Retinal pigment epithelial cell (primary cell): ENCODE measurements around the gene CAMKK2.

Experiments used
- DNase-seq: peaks from one replicate; pipeline ENCODE4 v3.0.0-alpha.2; 2010; ENCODE audit warnings: low read depth
- H3K4me3 ChIP-seq: 2 replicates; pipeline ENCODE4 v1.5.1; 2011; ENCODE audit warnings: mild to moderate bottlenecking, low read length, control low read depth, moderate library complexity
- CTCF ChIP-seq: conservative IDR thresholded peaks from 2 replicates; pipeline ENCODE4 v1.5.1; 2011; ENCODE audit warnings: low read depth, low read length, control low read depth, inconsistent platforms

The CAMKK2 gene

DNA sequence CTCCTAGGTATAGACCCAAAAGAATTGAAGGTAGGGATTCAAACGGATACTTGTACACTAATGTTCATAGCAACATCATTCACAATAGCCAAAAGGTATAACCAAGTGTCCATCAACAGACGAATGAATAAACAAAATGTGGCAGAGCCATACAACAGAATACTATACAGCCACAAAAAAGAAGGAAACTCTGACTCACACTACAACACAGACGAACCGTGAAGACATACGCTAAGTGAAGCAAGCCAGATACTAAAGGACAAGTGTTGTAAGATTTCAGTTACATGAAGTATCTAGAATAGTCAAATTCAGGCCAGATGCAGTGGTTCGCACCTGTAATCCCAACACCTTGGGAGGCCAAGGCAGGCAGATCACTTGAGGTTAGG, 19.1 kb downstream of the CAMKK2 start:
- H3K4me3 ChIP-seq: no peak overlapping the region
- TF ChIP-seq CTCF: no peak
- no peak for DNase-seq

DNA sequence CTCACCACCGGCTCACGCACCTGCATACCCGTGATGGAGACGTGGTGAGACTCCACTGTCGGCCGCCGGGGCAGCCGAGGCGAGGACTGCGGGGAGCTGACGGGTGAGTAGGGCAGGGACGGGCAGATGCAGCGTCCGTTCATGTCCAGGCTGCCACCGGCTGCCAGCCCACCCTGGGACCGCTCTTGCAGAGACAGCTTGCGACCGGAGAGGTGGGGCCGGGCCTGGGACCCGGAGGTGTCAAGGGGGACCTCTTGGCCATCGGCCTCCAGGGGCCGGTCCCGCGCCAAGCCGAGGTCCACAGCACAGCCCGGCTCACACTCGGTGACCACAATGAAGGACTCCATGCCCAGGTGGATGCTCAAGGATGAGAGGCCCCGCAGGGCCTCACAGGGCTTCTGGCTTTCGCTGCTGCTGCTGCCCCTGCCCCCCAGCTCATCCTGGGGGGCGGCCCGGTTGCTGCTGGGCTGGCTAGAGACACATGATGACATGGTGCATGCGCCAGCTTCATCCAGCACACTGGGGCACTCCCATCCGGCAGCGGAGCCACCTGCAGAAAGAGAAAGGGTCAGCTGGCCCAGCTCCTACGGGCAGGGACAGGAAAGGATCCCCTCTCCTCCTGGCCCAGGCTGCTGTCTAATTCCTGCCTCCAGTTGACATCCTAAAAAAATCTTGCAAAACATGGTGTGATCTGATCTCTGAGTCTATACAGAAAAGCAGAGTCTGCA, 22.3 kb downstream of the CAMKK2 start:
- no peak for TF ChIP-seq CTCF
- DNase-seq: no peak

GRCh38 chr12:121273364-121273896, 23.1 kb downstream of the CAMKK2 start:
- TF ChIP-seq CTCF: no peak
- no peak for DNase-seq
- no peak overlapping the region for H3K4me3 ChIP-seq

More for the DNA sequence above, 22.3 kb downstream of the CAMKK2 start:
- no peak overlapping the region for H3K4me3 ChIP-seq

- no peak overlapping the region for H3K4me3 ChIP-seq
- no peak for DNase-seq
- no peak for TF ChIP-seq CTCF
Measured at GRCh38 chr12:121267822-121268221, 28.7 kb downstream of the CAMKK2 start.

DNA sequence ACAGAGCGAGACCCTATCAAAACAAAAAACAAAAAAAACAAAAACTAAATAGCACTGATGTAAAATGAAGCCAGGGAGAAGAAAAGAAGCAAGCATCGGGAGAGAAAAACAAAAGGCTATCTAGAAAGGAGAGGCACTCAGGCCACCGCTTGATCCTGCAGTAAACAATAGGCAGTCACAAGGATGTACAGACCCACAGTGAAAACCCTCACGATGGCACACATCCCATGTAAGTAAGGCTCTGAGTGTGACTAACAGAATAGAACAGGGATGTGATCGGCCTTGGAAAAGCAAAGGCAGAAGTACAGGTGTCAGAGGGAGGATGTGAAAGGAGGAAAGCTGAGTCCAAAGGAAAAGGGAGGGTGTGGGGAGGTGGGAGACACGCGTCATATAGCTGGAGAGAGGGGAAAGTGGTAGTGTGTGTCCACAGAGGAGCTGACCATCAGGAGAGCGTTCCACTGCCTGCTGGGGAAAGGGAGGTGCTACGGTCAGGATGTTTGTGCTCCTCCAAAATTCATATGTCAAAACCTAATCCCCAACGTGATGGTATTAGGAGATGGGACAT, 31.5 kb downstream of the CAMKK2 start:
- no peak for DNase-seq
- TF ChIP-seq CTCF: no peak
- H3K4me3 ChIP-seq: no peak overlapping the region

DNA sequence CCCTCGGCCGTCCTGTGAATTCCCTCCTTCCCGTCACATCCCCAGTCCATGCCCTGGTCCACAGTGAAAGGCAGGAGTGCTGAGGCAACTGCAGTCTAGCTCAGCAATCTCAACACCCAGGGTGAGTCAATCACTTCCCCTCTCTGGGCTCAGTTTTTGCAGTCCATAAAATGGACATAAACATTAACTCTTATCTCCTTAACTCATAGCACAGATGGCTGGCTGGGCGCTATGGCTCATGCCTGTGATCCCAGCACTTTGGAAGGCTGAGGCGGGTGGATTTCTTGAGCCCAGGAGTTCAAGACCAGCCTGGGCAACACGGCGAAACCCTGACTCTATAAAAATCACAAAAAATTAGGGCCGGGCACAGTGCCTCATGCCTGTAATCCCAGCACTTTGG, 32.4 kb downstream of the CAMKK2 start:
- DNase-seq: no peak
- TF ChIP-seq CTCF: no peak
- H3K4me3 ChIP-seq: no peak overlapping the region
